ENCODE measurements around the gene SUSD4.

DNA sequence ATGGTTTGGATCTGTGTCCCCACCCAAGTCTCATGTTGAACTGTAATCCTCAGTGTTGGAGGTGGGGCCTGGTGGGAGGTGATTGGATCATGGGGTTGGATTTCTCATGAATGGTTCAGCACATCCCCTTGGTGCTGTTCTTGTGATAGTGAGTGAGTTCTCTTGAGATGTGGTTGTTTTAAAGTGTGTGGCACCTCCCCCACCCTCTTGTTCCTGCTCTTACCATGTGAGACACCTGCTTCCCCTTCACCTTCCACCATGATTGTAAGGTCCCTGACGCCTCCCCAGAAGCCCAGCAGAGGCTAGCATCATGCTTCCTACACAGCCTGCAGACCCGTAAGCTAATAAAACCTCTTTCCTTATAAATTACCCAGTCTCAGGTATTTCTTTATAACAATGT lies 55.8 kb downstream of the SUSD4 start:
- no peak for TF ChIP-seq GATA3 (IDR thresholded peaks at IDR 0.05; ENCODE audit: low read depth, low read length)
- no peak for TF ChIP-seq GATA2 (IDR thresholded peaks at IDR 0.05; ENCODE audit: low read depth, low read length)
